Umbilical cord (tissue), 2 donors: ENCODE measurements around the gene CAMTA1. TPM values are rescaled to one million over a fixed set of nuclear protein-coding genes. Genes with fewer than 3 reads are reported as not detected.

Experiments
- DNase-seq: peaks from one replicate; pipeline ENCODE4 v3.0.0-alpha.2; 2015; ENCODE audit warnings: low spot score
- total RNA-seq: library from RNA; depleted of rRNA; stranded (reverse); fragments of >200 nt; gene quantifications from one replicate; pipeline ENCODE4 v1.2.3, GENCODE V29; 2014; ENCODE audit warnings: low replicate concordance; ENCODE audit not compliant: insufficient read depth

Gene CAMTA1
- total RNA-seq, 1 donor from 2014 or later: 29.6 TPM

DNA sequence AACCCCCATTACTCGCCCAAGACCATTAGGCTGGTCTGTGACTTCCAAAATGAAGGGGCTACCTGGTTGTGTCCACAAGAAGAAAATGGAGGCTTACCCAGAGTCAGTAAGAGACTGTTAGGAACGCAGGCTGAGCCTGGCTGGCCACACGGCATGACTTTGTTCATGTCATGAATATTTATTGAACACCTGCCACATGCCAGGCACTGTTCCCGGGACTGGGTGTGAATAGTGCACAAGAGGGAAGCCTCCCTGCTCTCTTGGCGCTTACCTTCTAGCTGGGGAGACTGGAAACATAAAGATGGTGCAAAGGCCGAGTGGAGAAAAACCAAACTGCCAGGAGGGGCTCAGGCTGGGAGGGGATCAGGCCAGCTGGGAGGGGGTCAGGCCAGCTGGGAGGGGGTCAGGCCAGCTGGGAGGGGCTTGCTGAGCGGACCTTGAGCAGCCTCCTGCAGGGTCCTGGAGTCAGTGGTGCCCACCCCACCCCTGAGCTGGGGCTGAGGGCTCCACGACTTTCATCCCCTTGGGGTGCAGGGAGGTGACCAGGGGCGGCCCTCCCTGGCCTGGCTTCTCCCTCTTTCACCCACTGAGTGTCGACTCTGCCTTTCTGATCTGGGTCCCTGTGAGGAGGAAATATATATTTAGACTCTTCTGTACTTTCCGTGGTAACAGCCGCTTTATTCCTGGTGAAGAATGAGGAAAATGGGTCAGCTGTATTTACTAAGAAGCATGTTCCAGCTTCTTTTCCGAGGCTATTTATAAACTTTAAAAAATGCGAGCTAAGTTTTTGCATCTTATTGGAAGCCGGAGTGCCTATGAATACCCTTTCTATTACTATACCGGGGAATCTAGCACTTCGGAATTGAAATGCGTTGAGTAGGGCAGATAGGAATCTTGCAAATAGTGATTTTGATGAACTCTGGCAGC, 139.0 kb downstream of the CAMTA1 start:
- DNase-seq: peak; percentile 28

DNA sequence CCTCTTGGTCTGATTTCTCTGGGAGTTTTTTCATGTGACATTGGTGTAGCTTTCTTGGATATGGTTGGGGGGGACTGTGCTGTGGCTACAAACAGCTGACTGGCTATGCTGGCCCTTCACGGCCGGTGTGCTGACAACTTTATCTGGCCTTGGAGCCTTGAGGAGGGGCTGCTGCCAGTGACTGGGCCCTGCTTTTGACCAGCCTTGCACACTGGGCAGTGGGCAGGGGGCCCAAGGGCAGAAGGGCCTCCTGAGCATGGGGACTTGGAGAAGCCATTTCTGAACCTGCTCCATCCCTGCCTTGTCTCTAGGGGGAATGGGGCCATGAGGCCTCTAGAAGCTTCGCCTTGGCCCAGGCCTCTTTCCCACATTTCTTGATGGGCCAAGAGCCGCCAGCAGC, 139.6 kb downstream of the CAMTA1 start:
- no peak for DNase-seq

DNA sequence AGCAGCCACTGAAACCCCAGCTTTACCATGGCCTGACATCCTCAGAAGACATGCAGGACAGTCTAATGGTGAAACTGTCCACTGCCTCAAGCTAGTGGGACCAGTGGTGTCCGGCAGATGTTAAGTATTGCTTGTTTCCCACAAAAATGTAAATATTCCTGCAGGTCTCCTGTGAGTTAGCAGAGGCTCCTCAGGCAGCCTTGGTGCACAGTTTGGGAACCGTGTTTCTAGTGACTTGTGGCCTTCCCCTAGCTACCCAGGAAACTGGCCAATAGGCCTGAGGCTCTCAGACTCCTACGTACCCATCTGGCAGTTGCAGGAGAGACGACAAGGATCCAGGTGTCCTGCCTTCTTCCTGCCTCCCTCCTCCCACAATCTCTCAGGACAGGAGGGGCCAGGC, 142.4 kb downstream of the CAMTA1 start:
- DNase-seq: no peak

DNA sequence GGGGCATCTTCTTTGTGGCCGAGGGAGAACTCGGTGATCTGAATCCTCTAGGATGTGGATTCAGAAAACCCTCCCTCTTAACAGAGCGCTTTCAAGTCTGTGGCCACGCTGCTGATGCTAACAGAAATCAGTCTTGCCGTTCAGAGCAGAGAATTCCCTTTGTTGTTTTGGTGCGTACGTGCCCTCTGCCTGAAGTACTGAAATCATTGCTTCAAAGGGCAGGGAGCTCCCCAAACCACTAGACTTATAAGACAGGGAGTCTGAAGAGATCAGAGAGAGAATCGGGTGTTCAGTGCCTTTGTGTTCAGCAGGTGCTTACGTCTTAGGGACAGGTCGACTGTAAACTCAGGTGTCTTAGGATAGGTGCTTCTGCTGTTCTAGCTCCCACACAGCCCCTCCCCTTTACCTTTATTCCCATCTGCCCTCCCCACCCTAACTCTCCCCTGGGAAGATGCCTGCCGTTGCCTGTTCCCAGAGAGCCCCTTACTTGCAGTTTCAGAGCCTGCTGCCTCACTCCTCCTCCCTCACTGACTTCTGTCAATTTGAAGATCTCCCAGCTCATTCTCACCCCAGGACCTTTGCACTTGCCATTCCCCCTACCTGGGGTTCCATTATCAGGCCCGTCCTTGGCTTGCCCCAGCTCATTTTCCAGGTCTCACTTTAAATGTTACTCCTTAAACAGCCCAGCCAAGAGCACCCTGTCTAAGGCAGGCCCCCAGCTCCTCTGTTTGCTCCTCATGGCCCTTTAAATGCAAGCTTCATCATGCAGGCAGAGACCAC, 143.0 kb downstream of the CAMTA1 start:
- no peak for DNase-seq

DNA sequence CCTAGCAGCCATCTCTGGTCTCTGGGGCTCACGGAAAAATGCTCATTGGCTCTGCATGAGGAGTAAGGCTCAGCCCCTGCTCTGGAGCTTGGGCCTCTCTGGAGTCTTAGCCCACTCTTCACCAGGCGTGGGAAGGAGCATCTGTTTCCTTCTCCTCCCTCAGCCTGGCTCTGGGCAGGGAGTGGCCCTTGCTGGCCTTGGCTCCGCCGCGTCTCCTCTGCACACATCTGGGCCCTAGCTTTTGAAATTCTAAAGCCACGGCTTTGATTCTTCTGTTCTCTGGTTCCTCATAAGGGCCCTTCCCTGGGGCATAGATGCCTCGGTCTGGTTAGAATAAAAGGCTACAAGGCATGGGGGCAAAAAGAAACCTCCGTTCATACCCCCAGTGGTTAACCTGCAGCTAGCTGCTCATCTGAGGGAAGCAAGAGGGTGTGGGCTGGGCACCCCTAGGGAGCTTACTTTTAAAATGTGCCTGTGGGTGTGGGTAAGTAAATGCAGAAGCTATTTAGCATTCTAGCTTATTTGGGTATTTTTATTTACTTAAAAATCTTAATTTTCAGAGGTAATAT, 145.6 kb downstream of the CAMTA1 start:
- no peak for DNase-seq

DNA sequence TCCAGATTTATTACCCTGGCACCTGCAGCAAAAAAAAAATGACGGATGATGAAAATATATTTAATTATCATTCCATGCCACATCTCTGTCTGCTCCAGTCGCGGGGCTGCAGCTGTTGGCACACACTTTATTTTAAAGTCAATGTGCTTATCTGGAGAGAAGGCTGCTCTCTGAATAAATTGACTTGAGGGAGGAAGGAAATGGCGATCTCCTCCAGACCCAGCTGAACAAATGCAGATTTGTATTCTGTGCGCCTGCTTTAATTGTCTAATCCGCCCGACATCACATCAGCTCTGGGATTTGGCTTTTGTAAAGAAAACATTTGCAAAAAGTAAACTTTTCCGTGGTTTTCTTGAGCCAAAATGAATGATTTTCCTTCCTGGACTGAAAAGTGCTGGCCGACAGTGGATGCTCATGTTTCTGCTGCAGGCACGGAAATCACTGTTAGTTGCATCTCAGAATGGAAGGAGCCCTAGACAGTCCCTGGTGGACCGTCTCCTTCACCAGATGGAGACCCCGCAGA, 150.2 kb downstream of the CAMTA1 start:
- DNase-seq: peak; percentile 62

DNA sequence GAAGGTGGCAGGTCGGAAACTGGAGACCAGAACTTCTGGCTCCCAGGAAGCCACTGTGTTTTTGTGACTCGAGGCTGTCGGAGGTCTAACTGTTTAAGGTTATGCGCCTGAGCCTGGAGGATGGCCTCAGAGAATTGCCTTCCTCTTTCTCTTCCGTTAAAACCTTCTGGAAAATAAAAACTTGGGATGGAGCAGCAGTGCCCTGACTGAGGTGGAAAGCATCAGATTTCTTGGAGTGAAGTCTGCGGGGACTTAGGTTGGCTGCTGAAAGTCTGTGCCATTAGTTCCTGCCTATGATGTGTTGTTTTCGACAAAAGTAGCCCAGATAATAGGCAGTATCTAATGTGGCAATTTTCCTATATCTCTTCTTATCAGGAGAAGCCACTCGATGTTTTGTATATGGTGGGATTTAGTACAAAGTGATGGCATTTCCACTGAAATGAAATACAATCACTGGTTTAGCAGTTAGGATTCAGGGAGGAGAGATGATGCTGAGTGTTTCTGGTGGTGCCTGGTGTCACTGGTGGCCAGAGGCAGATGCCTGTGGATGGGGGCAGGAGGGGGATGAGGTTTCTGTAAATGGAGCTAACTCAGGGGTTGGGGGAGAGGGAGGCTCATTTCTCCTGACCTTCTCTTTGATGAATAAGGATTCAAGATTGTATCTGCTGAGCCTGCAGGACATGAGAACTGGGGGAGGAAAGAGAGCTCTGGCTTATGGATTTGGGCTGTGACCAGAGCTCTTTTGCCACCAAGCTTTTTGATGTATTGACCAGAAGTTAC, 150.8 kb downstream of the CAMTA1 start:
- DNase-seq: no peak

DNA sequence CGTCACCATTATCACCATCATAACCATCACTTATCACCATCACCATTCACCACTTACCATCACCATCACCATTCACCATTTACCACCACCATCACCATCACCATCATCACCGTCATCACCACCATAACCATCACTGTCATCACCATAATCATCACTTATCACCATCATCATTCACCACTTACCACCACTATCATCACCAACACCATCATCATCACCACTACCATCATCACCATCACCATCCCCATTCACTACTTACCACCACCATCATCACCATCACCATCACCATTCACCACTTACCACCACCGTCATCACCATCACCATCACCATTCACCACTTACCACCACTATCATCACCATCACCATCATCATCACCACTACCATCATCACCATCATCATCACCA, 151.8 kb downstream of the CAMTA1 start:
- DNase-seq: no peak

DNA sequence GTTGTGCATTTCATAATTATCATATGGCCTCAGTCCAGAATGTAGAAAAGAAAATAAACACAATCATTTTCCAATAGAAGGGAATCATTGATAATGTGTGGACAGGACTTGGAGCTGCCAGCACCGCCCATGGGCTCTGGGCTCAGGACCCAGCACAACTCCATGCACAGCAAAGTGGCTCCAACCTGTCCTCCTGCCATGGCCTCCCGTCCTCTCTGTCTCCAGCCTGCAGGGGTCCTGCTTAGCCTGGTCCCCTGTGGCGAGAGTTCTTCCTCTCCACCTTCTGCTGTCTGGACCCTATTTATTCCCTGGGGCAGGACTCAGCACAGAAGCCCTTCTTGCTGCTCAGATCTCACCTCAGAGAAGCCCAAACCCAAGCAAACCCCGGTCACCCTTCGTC, 154.1 kb downstream of the CAMTA1 start:
- no peak for DNase-seq

DNA sequence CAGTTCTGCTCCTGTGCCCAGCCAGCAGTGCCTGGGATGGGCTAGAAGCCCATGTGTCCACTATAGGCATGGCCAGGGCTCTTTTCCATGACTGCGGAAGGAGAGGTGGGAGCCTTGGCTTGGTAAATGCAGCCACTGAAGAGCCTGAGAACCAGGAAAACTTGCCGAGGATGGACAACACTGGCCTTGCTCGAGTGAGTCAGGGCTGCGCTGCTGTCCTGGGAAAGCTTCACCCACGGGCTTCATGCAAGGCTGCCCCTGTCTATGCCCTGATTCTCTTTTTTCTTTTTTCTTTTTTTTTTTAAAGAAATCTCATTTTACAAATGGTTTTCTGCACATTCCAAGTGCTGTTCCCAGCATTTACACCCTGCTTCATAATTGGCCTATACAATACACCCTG, 156.5 kb downstream of the CAMTA1 start:
- DNase-seq: no peak

DNA sequence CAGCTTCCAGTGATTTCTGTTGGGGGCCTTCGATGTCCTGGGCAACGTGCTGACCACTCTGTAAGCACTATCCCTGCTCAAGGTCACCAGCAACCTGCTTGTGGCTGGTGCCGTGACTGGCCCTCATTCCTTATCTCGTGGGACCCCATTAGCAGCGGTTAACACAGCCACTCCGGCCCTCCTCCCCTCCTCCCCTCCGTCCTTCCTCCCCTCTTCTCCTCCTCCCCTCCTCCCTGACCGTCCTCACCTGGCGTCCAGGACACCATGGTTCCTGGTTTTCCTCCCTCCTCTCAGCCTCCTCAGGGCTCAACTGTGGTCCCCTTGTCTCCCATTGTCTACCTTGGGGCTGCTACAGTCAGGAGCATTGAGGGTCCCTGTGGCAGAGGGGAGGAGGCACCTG, 157.7 kb downstream of the CAMTA1 start:
- no peak for DNase-seq

DNA sequence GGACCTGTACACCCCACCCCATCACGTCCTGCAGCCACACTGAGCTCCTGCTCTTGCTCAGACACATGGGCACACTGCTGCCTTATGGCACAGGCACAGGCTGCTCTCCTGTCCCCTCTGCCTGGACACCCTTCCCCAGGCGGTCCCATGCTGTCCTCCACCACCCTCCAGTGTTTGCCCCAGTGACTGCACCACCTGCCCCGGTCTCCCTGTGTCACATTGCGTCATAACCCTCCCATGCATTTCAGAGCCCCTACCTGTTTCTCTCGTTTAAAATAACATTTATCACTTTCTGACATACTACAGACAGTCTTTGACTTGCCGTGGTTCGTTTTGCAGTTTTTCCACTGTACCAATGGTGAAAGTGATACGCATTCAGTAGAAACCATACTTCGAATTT, 159.2 kb downstream of the CAMTA1 start:
- DNase-seq: no peak

DNA sequence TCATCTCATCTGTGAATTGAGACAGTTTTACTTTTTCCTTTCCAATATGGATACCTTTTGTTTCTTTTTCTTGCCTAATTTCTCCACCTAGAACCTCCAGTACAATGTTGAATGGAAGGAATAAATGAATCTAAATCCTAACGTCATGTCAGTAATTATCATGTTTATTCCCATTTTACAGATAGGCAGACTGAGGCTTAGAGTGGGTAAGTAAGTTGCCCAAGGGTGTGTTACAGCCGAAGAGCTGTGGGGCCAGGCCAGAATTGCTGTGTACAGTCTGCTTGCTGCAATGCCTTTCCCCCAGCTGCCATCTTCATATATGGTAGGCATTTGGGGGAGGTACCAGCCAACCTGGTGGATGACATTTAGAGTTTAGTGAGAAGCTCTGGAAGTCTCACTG, 162.7 kb downstream of the CAMTA1 start:
- DNase-seq: no peak

DNA sequence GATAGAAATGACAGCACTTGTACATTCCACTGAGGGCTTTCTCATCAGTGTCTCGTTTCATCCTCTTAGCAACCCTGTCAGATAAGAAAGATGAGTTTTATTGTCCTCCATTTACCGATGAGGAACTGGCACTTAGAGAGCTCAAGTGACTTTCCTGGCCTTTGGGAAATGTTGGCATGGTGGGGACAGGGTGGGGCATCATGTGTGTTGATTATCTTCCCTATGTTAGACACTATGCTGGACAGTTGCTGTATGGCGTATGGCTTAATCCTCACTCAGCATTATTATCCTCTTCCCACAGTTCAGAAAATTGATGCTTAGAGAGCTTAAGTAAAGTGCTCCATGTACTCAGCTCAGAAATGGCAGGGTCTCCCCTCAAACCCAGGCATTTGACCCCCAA, 163.2 kb downstream of the CAMTA1 start:
- DNase-seq: no peak

DNA sequence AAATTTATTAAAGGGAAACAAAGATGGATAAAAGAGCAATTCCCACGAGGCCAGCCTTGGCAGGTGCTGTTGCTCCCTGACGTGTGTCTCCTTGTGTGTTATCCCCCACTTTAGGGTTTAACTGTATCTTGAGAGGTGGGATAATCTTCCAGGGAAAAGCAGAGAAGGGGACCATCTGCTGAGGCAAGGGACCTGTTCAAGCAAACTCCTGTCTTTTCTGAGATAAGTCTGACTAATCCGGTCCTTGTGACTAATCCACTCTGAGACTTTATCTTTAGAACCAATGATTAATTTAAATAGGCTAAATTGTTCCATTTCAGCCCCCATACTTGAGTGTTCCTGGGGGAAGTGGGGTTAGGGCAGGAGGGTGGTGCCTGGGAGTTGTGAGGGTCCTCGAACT, 163.6 kb downstream of the CAMTA1 start:
- DNase-seq: no peak

DNA sequence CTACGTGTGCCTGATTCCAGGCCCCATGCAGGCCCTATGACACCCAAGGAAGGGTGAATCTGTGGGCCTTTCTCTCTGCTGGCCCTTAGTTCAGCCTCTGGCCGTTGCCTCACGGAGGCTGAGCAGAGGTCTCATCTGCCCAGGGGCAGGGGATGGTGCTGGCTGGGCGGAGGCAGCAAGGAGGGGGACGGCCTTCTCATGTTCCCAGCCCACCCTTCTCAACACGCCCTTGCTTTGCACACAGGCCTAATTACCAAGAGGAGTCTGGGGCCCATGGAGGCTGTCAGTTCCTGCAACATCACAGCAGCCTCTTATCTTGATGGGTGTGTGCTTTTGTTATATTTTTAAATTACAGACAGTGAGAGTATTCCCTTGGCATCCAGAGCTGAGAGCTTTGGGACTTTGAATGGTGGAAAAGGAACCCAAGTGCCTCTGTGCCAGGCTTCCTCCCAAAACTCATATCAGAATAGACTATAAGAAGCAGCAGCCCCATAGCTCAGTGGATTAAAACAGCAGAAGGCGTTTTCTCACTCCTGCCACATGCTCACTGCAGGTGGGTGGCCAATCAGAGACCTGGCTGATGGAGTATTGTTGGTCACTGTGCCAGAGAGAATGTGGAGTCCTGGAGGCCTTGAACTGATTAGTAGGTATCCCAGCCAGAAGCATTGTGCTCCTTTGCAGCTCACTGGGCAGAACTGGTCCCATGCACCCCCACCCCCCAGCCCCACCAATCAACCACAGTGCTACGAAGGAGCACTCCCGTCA, 164.9 kb downstream of the CAMTA1 start:
- DNase-seq: no peak

DNA sequence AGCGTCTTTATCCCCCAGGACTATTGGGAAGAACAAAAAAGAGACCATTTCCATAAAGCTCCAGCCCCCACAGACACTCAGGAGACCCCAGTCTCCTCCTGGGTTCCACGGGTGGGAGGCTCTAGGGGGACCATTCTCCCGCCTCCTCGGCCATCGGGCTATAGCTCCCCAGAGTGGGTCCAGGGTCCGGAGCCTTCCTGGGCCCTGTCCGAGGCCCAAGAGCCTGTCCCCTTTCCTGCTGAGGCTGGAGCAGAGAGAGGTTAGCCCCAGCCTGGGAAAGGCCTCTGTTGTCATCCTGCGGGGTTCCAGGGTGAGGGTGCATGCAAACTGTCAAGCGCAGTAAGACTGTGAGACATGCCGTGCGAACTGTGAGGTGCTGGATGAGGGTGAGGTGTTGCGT, 166.3 kb downstream of the CAMTA1 start:
- DNase-seq: no peak

DNA sequence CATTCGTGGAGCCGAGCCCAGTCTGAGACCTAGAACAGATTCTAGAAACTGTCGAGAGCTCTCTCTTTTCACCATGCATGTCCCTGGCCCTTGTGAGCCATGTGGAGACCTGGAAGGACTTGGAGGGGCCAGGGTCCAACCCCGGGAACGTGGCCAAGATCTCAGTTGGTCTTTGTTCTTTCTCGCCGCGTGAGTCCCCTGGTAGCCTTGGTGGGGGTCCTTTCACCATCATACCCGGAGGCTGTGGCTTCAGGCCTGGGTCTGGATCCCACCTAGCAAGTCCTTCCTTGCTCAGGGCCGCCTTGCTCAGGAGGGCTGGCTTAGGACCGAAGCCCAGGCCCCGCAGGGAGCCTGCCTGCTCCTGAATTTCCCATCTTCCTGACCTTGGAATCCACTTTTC, 168.0 kb downstream of the CAMTA1 start:
- DNase-seq: no peak

DNA sequence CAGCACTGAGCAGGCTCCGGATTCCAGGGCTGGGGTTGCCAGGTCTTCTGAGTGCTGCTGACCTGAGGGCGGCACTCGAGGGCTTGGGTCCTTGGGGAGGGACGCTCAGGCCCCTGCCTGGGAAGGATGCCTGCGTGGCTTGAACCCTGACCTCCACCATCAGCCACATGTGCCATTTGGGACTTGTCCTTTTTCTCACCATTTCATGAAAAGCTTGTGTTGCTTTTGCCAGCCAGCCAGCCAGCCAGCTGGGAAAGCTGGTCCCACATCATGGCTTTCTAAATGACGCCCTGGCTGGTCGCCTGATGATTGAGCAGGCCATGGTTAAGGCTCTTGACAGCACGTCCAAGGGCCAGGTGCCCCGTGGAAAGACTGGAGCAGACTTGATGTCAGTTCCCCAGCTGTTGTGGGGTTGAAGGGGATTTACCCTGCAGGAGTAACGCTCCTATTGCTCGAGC, 168.7 kb downstream of the CAMTA1 start:
- no peak for DNase-seq

DNA sequence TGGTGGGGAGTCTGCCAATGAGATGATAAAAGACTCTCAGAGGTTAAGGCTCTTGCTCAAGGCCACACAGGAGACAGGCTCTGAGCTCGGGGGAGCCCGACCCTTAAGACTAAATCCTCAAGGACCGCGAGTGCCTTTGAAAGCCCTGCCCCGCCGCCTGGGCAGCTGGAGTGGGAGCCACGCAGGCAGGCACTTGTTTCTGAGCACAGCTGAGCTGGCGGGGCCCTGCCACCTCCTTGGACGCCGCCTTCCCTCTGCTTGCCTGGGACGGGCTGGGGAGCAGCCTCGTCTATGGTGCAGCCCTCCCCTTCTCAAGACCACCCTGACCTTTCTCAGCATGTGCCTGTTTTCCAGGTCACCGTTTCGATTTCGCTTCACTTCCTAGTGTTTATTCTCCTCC, 169.3 kb downstream of the CAMTA1 start:
- no peak for DNase-seq
